IPS-15b (cell line): Measurements from ENCODE around the gene PRDM16.

ENCODE experiments used
- H3K27me3 ChIP-seq: one replicate; pipeline ENCODE4 v1.6.1; 2013; ENCODE audit warnings: low read length; ENCODE audit not compliant: control insufficient read depth, insufficient read depth
- H3K36me3 ChIP-seq: one replicate; pipeline ENCODE4 v1.6.1; 2013; ENCODE audit warnings: low read length; ENCODE audit not compliant: control insufficient read depth, insufficient read depth
- H3K4me1 ChIP-seq: one replicate; pipeline ENCODE4 v1.6.1; 2013; ENCODE audit warnings: mild to moderate bottlenecking, low read length; ENCODE audit not compliant: control insufficient read depth, insufficient read depth
- H3K4me3 ChIP-seq: one replicate; pipeline ENCODE4 v1.5.1; 2013; ENCODE audit warnings: low read depth, low read length
- H3K9ac ChIP-seq: one replicate; pipeline ENCODE4 v1.6.1; 2013; ENCODE audit warnings: low read depth, mild to moderate bottlenecking, low read length
- H3K9me3 ChIP-seq: one replicate; pipeline ENCODE4 v1.6.1; 2013; ENCODE audit warnings: mild to moderate bottlenecking, low read length; ENCODE audit not compliant: control insufficient read depth, insufficient read depth

The PRDM16 gene

GRCh38 chr1:3261007-3261968, 192.3 kb downstream of the PRDM16 start:
- no peaks in the 10 kb centered on the region for H3K4me1 ChIP-seq
- H3K9me3 ChIP-seq, result no peaks in the 10 kb centered on the region
- H3K4me3 ChIP-seq, result no peak overlapping the region
- H3K9ac ChIP-seq, result no peak overlapping the region
- no peaks in the 10 kb centered on the region for H3K36me3 ChIP-seq
- no peaks in the 10 kb centered on the region for H3K27me3 ChIP-seq

DNA sequence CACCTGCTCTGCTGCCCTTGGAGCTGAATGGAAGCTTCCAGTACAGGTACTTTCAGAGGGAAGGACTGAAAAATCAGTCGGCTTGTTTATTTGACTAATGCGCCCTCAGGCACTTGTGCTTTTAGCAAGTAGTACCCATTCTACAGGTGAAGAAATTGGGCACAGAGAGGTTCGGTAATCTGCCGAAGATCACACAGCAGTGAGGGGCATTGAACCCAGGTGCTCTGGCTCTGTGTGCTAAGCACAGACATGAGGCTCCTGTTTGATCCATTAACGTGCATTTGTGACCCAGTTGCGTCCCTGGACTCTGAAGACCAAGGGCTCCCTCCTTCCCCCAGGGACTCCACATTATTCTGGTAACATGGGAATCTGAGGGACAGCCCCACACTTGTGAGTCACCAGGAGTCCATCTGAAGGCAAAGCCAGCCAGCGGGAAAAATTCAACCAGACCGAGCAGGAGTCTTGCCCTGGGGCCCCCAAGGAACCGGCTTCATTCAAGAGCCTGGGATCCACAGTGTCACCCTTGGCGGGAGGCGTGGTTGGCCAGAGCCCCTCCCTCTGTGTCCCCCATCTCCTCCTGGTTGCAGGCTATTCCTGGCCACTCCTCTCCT, 193.1 kb downstream of the PRDM16 start:
- H3K9ac ChIP-seq, result no peak overlapping the region
- no peaks in the 10 kb centered on the region for H3K4me1 ChIP-seq
- no peaks in the 10 kb centered on the region for H3K27me3 ChIP-seq
- no peak overlapping the region for H3K4me3 ChIP-seq
- no peaks in the 10 kb centered on the region for H3K9me3 ChIP-seq
- H3K36me3 ChIP-seq, result no peaks in the 10 kb centered on the region

DNA sequence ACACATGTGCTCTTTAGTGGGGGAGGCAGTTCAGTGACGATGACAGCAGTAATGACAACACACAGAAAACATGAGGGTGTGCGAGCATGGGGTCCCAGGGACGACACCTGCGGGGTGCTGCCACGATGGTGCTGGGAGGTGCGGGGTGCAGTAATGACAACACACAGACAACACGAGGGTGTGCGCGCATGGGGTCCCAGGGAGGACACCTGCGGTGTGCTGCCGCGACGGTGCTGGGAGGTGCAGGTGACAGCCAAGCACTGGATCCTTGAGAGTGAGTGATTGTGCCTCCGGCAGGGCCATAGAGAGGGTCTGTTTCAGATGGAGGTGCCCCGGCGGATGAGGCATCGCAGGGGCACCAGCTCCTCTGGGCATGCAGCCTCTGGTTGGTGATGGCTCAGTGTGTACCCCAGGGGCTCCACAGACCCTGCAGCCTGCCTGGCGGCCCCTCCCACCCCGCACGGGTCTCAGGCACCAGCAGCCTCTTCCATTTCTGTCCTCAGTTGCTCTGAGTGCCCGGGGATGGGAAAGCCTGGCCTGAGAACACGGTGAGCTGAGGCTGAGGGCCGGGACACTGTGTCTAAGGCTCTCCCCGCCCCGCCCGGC, 193.8 kb downstream of the PRDM16 start:
- no peak overlapping the region for H3K9ac ChIP-seq
- no peaks in the 10 kb centered on the region for H3K4me1 ChIP-seq
- no peaks in the 10 kb centered on the region for H3K36me3 ChIP-seq
- H3K4me3 ChIP-seq, result no peak overlapping the region
- H3K9me3 ChIP-seq, result no peaks in the 10 kb centered on the region
- H3K27me3 ChIP-seq, result no peaks in the 10 kb centered on the region

DNA sequence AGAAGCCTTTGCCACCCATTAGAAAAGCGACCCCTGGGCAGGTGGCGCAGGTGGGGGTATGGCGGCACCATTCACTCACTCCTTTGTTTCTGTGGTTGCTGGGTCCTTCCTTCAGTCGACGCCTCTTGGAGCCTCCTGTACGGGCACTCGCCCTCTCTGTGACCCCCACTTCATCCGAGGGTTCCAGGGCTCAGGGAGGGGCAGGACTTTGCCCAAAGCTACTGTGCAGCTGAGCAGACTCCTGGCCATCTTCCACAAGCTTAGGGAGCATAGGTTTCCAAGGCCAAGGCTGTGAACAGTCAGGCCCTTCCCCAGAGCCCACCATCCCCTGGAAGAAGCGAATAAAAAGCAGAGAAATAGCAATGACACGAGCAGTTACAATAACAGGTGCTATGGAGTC, 194.8 kb downstream of the PRDM16 start:
- Histone ChIP-seq H3K4me1 (no peaks in the 10 kb centered on the region), H3K27me3 (no peaks in the 10 kb centered on the region), H3K9me3 (no peaks in the 10 kb centered on the region), H3K4me3 (no peak overlapping the region), H3K36me3 (no peaks in the 10 kb centered on the region), H3K9ac (no peak overlapping the region)

- no peaks in the 10 kb centered on the region for H3K36me3 ChIP-seq
- no peaks in the 10 kb centered on the region for H3K27me3 ChIP-seq
- H3K4me3 ChIP-seq, result no peak overlapping the region
- H3K4me1 ChIP-seq, result no peaks in the 10 kb centered on the region
- no peaks in the 10 kb centered on the region for H3K9me3 ChIP-seq
- no peak overlapping the region for H3K9ac ChIP-seq
Observed at GRCh38 chr1:3264456-3264855, 195.5 kb downstream of the PRDM16 start.

- Histone ChIP-seq H3K4me1 (no peaks in the 10 kb centered on the region), H3K9me3 (no peaks in the 10 kb centered on the region), H3K9ac (no peak overlapping the region), H3K36me3 (no peaks in the 10 kb centered on the region), H3K27me3 (no peaks in the 10 kb centered on the region), H3K4me3 (no peak overlapping the region)
Observed at GRCh38 chr1:3265835-3266805, 197.1 kb downstream of the PRDM16 start.

- no peaks in the 10 kb centered on the region for H3K4me1 ChIP-seq
- H3K9me3 ChIP-seq, result no peaks in the 10 kb centered on the region
- H3K27me3 ChIP-seq, result no peaks in the 10 kb centered on the region
- H3K36me3 ChIP-seq, result no peaks in the 10 kb centered on the region
- H3K9ac ChIP-seq, result no peak overlapping the region
- H3K4me3 ChIP-seq, result no peak overlapping the region
Observed at GRCh38 chr1:3266870-3267549, 198.0 kb downstream of the PRDM16 start.

- H3K4me1 ChIP-seq, result no peaks in the 10 kb centered on the region
- no peaks in the 10 kb centered on the region for H3K27me3 ChIP-seq
Observed at GRCh38 chr1:3267550-3268270, 198.7 kb downstream of the PRDM16 start.

GRCh38 chr1:3268281-3268680, 199.3 kb downstream of the PRDM16 start:
- peaks cover 4% of the 10 kb centered on the region for H3K36me3 ChIP-seq
- H3K9me3 ChIP-seq, result no peaks in the 10 kb centered on the region
- H3K27me3 ChIP-seq, result no peaks in the 10 kb centered on the region

More at GRCh38 chr1:3267550-3268270, 198.7 kb downstream of the PRDM16 start:
- Histone ChIP-seq H3K36me3 (no peaks in the 10 kb centered on the region), H3K4me3 (no peak overlapping the region), H3K9me3 (no peaks in the 10 kb centered on the region), H3K9ac (no peak overlapping the region)

GRCh38 chr1:3270403-3271245, 201.6 kb downstream of the PRDM16 start:
- Histone ChIP-seq H3K4me1 (no peaks in the 10 kb centered on the region), H3K9ac (no peak overlapping the region), H3K27me3 (no peaks in the 10 kb centered on the region), H3K4me3 (no peak overlapping the region), H3K36me3 (peaks cover 4% of the 10 kb centered on the region), H3K9me3 (no peaks in the 10 kb centered on the region)

More at GRCh38 chr1:3268281-3268680, 199.3 kb downstream of the PRDM16 start:
- H3K4me3 ChIP-seq, result no peak overlapping the region
- no peaks in the 10 kb centered on the region for H3K4me1 ChIP-seq
- H3K9ac ChIP-seq, result no peak overlapping the region
